Astrocyte (in vitro differentiated cells and primary cell): ENCODE measurements around the gene UGT1A6.
"Not testable (repeated sequence)": the region's sequence is repeated elsewhere in the genome, so short reads cannot be mapped to it uniquely, and the experiment has no call there.

ENCODE experiments used
- CTCF ChIP-seq: IDR thresholded peaks from 2 replicates; pipeline ENCODE4 v1.5.1; 2011; ENCODE audit warnings: low read depth, mild to moderate bottlenecking, inconsistent platforms, low read length, moderate library complexity; ENCODE audit not compliant: insufficient read depth
- EZH2 ChIP-seq: IDR thresholded peaks from 2 replicates; pipeline ENCODE4 v1.6.1; 2012; ENCODE audit warnings: mild to moderate bottlenecking, low read length, inconsistent platforms; ENCODE audit not compliant: insufficient read depth

GRCh38 chr2:233736868-233737653 is 44.4 kb downstream of the UGT1A6 start:
- not testable (repeated sequence) for TF ChIP-seq CTCF, EZH2
